ENCODE results near the gene HIGD1A.

Gene HIGD1A

GRCh38 chr3:42755681-42756578 is 48.4 kb downstream of the HIGD1A start:
- DNase-seq (ENCODE audit: low spot score): peak; percentile 71

GRCh38 chr3:42753757-42754156 is 50.5 kb downstream of the HIGD1A start:
- no peak for DNase-seq (ENCODE audit: low spot score)

- no peak for DNase-seq (ENCODE audit: low spot score)
Observed at GRCh38 chr3:42752961-42753360, 51.3 kb downstream of the HIGD1A start.

- DNase-seq (ENCODE audit: low spot score): no peak
Observed at GRCh38 chr3:42752441-42752840, 51.8 kb downstream of the HIGD1A start.

- DNase-seq (ENCODE audit: low spot score): no peak
Observed at GRCh38 chr3:42751609-42752008, 52.7 kb downstream of the HIGD1A start.

GRCh38 chr3:42750834-42751233 is 53.5 kb downstream of the HIGD1A start:
- DNase-seq (ENCODE audit: low spot score): no peak

GRCh38 chr3:42749753-42750231 is 54.5 kb downstream of the HIGD1A start:
- DNase-seq (ENCODE audit: low spot score): no peak

GRCh38 chr3:42749025-42749752 is 55.1 kb downstream of the HIGD1A start:
- no peak for DNase-seq (ENCODE audit: low spot score)

- DNase-seq (ENCODE audit: low spot score): no peak
Observed at GRCh38 chr3:42747581-42747980, 56.7 kb downstream of the HIGD1A start.

GRCh38 chr3:42746455-42747450 is 57.5 kb downstream of the HIGD1A start:
- no peak for DNase-seq (ENCODE audit: low spot score)

GRCh38 chr3:42745776-42746454 is 58.4 kb downstream of the HIGD1A start:
- DNase-seq (ENCODE audit: low spot score): no peak

GRCh38 chr3:42745291-42745745 is 59.0 kb downstream of the HIGD1A start:
- DNase-seq (ENCODE audit: low spot score): no peak

GRCh38 chr3:42743204-42743995 is 60.9 kb downstream of the HIGD1A start:
- no peak for DNase-seq (ENCODE audit: low spot score)

GRCh38 chr3:42742688-42743087 is 61.6 kb downstream of the HIGD1A start:
- no peak for DNase-seq (ENCODE audit: low spot score)

GRCh38 chr3:42742259-42742658 is 62.0 kb downstream of the HIGD1A start:
- DNase-seq (ENCODE audit: low spot score): no peak

- no peak for DNase-seq (ENCODE audit: low spot score)
Observed at GRCh38 chr3:42741796-42742195, 62.5 kb downstream of the HIGD1A start.

GRCh38 chr3:42739401-42740158 is 64.7 kb downstream of the HIGD1A start:
- DNase-seq (ENCODE audit: low spot score): no peak

GRCh38 chr3:42736531-42736930 is 67.8 kb downstream of the HIGD1A start:
- no peak for DNase-seq (ENCODE audit: low spot score)

- no peak for DNase-seq (ENCODE audit: low spot score)
Observed at GRCh38 chr3:42736081-42736480, 68.2 kb downstream of the HIGD1A start.

- DNase-seq (ENCODE audit: low spot score): no peak
Observed at GRCh38 chr3:42735615-42736014, 68.7 kb downstream of the HIGD1A start.

Measured in HuH-7 (cell line).